WTC11 (cell line): ENCODE data around the gene IFNA1.

Experiments
- GABPB1 ChIP-seq: sonication (generic); formaldehyde crosslinking; IDR thresholded peaks from 2 replicates; pipeline ENCODE4 v1.8.1; 2023; ENCODE audit warnings: mild to moderate bottlenecking, missing genetic modification reagents
- RORB ChIP-seq: fragments of 250-450 bp; sonication (Bioruptor Pico); IDR thresholded peaks from 2 replicates; pipeline ENCODE4 v1.9.0; 2021; ENCODE audit warnings: mild to moderate bottlenecking
- ZNF138 ChIP-seq: sonication (generic); formaldehyde crosslinking; conservative IDR thresholded peaks from 2 replicates; pipeline ENCODE4 v1.8.1; 2022; ENCODE audit warnings: mild to moderate bottlenecking, moderate library complexity, missing genetic modification reagents
- TF ChIP-seq, protein P1 (sequence below): fragments of 200-600 bp; IDR thresholded peaks from 2 replicates; pipeline ENCODE4 v1.8.0; 2022; ENCODE audit warnings: antibody characterized with exemption

- TF ChIP-seq RORB (no peak), GABPB1 (CRISPR knock-in tag) (no peak), ZNF138 (CRISPR knock-in tag) (no peak)
- TF ChIP-seq, protein P1, sequence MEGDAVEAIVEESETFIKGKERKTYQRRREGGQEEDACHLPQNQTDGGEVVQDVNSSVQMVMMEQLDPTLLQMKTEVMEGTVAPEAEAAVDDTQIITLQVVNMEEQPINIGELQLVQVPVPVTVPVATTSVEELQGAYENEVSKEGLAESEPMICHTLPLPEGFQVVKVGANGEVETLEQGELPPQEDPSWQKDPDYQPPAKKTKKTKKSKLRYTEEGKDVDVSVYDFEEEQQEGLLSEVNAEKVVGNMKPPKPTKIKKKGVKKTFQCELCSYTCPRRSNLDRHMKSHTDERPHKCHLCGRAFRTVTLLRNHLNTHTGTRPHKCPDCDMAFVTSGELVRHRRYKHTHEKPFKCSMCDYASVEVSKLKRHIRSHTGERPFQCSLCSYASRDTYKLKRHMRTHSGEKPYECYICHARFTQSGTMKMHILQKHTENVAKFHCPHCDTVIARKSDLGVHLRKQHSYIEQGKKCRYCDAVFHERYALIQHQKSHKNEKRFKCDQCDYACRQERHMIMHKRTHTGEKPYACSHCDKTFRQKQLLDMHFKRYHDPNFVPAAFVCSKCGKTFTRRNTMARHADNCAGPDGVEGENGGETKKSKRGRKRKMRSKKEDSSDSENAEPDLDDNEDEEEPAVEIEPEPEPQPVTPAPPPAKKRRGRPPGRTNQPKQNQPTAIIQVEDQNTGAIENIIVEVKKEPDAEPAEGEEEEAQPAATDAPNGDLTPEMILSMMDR: peak; percentile 34; the same call in 1 of the 2 replicates
These were observed 5.8 kb upstream of the IFNA1 start for GRCh38 chr9:21434202-21435014.
